Left cardiac atrium (tissue), 4 donors: ENCODE results near the gene PSMB5. TPM values are rescaled to one million over a fixed set of nuclear protein-coding genes. Genes with fewer than 3 reads are reported as not detected.

Source experiments
- ATAC-seq, 2 donors: fragments of 200-7000 bp; cut with Tn5 transposase; one replicate each; pipeline ENCODE4 v1.9.1; 2020; ENCODE audit warnings: mild to moderate bottlenecking in 2 of 2, moderate library complexity in 2 of 2
- DNase-seq: peaks from one replicate; pipeline ENCODE4 v3.0.0-alpha.2; 2020
- intact Hi-C, 2 donors: fragments of 100-400 bp; cut with DNase I; formaldehyde crosslinking; loops; one replicate each; pipeline versions ENCODE4 v1.14.1 to v1.15.1; 2022 to 2023
- long read RNA-seq: library from polyadenylated mRNA; unstranded; transcript quantifications from one replicate; pipeline ENCODE4 v2.0.0, GENCODE V29; 2021
- total RNA-seq, 2 donors: library from RNA; stranded (reverse); fragmentation: NEBNext Ultra II Directional; extraction: Animal tissue kit (Norgen Biotek cat#: 25700); gene quantifications; one replicate each; pipeline ENCODE4 v1.2.1, GENCODE V29; 2021
- donor health status: DM: no; HTN: yes; CAD: no.
- donor health status: DM: no; HTN: yes; CAD: no; lungs with severe emphysema.
- donor health status: DM: yes; HTN: yes; CAD: no.
- donor health status: Dilated cardiomyopathy.

The PSMB5 gene
- total RNA-seq, result 100 to 1,000 TPM in 1 of 2 donors, 10 to 100 TPM in 1; 98.1 to 114 TPM
- long read RNA-seq, transcript PSMB5-202 (3 exons, 1,294 nt), result major isoform, 45 of 51 reads
- long read RNA-seq, partial matches to known transcripts, result 0 of 51 reads
- long read RNA-seq, other reads (novel, unspliced or antisense), result 3 of 51 reads

- intact Hi-C loops, result no loop called here
- ATAC-seq (peak; percentile 98 to 99), DNase-seq (peak; percentile 91)
Observed at GRCh38 chr14:23034498-23035302, at the start of gene PSMB5. TSS of gene PSMB5 (minus strand) at chr14:23034900. CDS start at chr14:23034881, 19 bp downstream.

GRCh38 chr14:23080474-23080873, 45.8 kb upstream of the PSMB5 start:
- ATAC-seq (no peak), DNase-seq (no peak)
- intact Hi-C loops, result no loop called here

DNA sequence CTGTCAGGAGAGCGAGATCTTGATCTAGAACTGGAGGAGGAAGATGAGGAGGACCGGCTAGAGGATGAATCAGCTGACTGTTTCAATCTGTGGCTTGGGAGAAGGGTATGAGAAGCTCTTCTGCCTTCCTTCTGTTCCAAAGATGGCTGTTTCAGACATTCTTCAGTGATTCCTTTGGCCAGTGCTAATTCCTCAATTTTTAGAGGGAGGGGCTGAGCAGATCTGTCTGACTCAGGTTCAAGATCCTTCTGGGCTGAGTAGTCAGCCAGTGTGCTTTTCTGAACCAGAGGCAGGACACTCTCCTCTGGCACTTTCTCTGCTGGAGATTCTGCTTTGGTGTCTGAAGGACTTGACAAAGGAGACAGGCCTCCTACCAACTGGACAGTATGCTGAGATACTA, 45.0 kb upstream of the PSMB5 start:
- intact Hi-C loops, result no loop called here
- no peak for ATAC-seq
- DNase-seq, result no peak

- peak; percentile 74 for DNase-seq
- intact Hi-C loops, result no loop called here
- peak; percentile 91 to 98 for ATAC-seq
Observed at GRCh38 chr14:23078692-23079116, 44.0 kb upstream of the PSMB5 start.

DNA sequence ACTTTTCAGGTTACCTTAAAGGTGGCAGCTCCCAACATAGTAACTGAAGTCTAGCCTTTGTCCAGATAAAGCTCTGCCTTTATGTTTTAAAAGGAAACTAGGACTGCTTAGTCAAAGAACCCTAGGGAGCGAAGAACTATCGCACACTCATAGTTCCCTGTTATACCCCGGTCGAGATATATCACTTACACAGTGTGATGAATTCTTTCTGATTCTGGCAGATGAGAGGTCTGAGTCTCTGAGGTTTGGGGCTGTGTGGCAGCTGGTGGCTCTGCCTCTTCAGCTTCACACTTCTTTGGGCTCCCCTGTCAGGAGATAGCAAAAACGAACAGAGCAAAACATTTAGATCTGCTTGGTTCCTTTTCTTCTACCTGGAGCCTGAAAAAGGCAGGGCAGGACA, 43.3 kb upstream of the PSMB5 start:
- no peak for ATAC-seq
- intact Hi-C loops, result no loop called here
- DNase-seq, result no peak

DNA sequence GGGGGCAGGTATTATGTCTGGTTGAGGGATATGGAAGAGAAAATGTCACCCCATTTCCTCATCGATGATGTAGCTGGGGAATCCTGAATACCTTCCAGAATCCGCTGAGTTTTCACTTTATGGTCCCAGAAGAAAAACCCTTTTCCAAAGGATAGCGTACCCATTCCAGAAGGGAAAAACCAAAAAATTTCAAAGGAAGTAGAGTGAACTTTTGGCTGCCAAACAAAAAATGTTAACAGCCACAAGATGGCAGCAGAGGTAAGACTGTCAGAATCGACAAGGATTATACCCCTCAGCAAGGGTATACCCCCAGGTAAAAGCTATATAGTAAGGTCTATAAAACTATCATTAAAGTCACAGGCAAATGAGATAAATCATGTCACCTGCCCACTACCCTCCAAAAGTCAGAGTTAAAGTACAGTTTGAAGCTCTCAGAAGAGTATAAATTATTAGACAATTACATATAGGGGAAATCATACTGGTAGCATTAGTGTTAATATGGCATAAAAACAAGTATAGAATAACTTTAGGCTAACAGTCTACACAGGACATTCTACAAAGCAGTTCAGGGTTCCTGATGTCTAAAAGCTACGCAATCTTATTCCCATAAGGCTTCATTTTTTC, 42.2 kb upstream of the PSMB5 start:
- no peak for ATAC-seq
- DNase-seq, result no peak
- intact Hi-C loops, result no loop called here

GRCh38 chr14:23074906-23075305, 40.2 kb upstream of the PSMB5 start:
- intact Hi-C loops, result no loop called here
- DNase-seq (no peak), ATAC-seq (no peak)

GRCh38 chr14:23071921-23072539, 37.3 kb upstream of the PSMB5 start:
- no peak for DNase-seq
- peak; percentile 5 to 12 for ATAC-seq
- intact Hi-C loops, result no loop called here

DNA sequence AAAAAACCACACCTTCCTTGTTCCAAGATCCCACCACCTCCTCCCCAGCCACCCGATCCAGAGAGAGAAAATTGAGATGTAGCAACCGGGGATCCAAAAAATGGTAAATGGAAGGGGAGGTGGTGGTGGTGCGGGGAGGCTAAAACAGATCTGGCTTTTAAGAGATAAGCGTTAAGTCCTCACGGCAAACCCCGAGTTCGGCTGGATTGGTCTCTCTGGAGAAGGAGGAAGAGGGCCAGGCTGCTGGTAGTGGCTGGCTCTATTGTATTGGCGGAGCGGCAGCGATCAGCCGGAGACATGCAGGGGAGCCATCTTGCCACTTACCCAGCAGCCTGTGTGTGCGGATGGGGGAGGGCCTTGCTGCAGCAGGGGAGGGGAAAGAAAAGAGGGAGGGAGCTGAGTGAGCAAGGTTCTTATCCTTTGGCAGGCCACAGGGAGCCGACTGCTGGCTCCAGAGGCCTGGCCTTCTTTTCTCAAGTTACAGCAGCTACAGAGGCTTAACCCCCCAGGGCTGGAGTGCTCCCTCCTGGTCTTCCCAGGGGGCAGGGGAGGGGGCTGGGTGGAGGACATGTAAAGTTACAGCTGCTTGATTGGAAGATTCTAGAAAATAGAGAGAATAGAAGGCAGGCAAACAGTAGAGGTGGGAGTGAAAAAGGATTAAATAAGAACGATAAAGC, 36.7 kb upstream of the PSMB5 start:
- DNase-seq (peak; percentile 86), ATAC-seq (peak; percentile 95)
- intact Hi-C loops, result no loop called here

- no peak for ATAC-seq
- no peak for DNase-seq
- intact Hi-C loops, result no loop called here
Observed at GRCh38 chr14:23070262-23071129, 35.8 kb upstream of the PSMB5 start.

GRCh38 chr14:23069413-23069806, 34.7 kb upstream of the PSMB5 start:
- intact Hi-C loops, result no loop called here
- ATAC-seq, result no peak
- DNase-seq, result no peak

DNA sequence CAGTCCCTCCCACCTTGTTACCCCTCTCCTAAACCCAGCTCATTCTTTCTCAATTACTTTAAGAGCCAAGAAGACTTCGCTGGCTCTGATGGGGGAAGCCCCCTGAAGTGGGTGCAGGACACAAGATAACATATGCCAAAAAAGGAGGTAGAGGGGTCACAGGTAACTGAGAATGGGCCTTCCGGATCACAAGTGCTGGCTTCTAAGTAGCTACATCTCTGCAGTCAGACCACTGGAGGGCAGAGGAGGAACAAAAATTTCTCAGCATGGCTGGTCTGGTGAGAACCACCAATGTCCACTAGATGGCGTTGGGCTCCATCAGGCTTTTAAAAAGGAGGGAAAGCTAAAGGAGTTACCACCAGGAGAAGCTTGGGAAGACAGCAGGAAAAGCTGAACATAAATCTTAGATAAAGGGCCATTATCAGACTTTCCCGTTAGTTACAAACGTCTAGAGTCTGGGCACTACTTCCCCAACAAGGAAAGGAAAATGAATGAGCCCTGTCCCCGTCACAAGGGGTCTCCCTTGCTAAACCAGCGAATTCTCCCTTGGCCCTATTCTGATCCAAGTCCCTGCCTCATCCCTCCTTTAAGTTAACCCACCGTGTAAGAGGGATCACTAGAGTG, 34.2 kb upstream of the PSMB5 start:
- peak; percentile 75 for DNase-seq
- peak; percentile 63 to 66 for ATAC-seq
- intact Hi-C loops, result no loop called here

GRCh38 chr14:23067847-23068788, 33.4 kb upstream of the PSMB5 start:
- ATAC-seq (no peak), DNase-seq (peak; percentile 23)
- intact Hi-C loops, result no loop called here

DNA sequence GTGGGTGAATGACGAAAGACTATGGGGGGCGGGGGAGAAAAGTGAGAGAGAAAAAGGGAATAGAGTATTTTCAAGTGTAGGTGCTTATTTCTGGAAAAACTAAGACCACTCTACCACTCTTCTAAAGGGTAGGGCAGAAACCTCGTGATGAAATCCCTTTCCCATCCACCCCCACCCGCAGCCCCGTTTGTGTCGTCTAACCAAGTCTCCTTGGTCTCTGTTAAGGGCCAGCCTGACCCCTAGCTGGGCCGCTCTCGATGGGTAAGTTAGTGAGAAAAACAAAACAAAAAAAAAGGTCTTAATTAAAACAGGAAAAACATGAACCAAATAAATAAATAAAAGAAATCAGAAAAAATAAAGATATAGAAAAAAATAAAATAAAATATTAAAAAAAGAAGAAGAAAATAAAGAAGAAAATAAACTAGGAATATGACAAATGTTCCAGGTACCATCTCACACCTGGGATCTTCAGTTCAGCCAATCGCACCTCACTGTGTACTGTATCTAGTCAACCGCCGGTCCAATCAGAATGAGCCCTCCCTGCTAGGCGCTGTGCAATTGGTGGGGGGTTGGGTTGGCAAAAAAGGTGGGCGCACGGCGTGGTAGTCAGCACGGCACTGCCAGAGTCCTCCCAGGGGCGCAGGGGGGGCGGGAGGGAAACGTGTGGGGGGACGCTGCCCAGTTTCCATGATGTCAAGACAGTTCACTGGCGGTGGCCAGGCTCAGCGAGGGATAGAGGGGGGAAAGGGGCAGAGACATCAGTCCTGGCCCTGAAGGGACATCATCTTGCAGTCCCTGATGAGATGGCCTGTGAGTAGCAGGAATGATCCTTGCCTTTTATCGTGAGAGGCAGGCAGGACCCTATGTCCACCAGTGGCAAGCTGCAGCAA, 32.4 kb upstream of the PSMB5 start:
- intact Hi-C loops, result no loop called here
- ATAC-seq, result no peak
- DNase-seq, result no peak

- intact Hi-C loops, result no loop called here
- DNase-seq (no peak), ATAC-seq (no peak)
Observed at GRCh38 chr14:23066368-23066767, 31.7 kb upstream of the PSMB5 start.

GRCh38 chr14:23063601-23064000, 28.9 kb upstream of the PSMB5 start:
- intact Hi-C loops, result no loop called here
- ATAC-seq (no peak), DNase-seq (no peak)
